Measurements from ENCODE around the gene DSCAML1. TPM values are rescaled to one million over a fixed set of nuclear protein-coding genes. Genes with fewer than 3 reads are reported as not detected.

The DSCAML1 gene
- total and polyA plus RNA-seq, 4 donors: 0.18 to 1.5 (median 1.1) TPM

DNA sequence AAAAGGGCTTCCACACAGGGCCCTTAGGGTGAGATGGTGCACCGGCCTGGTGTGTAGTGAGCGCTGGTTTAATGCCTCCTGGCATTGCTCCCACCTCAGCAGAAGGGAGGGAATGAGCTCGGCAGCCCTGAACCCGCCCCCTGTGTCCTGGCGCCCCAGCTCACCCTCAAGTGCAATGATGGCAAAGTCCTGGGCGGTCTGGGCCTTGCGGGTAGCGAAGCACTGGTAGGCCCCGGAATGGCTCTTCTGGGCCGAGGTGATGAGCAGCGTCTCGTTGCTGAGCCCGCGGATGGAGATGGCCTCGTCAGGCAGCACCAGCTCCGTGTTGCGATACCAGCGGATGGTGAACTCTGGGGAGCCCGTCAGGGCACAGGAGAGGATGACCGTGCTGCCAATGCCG, 276.1 kb downstream of the DSCAML1 start:
- TF ChIP-seq, protein P1, sequence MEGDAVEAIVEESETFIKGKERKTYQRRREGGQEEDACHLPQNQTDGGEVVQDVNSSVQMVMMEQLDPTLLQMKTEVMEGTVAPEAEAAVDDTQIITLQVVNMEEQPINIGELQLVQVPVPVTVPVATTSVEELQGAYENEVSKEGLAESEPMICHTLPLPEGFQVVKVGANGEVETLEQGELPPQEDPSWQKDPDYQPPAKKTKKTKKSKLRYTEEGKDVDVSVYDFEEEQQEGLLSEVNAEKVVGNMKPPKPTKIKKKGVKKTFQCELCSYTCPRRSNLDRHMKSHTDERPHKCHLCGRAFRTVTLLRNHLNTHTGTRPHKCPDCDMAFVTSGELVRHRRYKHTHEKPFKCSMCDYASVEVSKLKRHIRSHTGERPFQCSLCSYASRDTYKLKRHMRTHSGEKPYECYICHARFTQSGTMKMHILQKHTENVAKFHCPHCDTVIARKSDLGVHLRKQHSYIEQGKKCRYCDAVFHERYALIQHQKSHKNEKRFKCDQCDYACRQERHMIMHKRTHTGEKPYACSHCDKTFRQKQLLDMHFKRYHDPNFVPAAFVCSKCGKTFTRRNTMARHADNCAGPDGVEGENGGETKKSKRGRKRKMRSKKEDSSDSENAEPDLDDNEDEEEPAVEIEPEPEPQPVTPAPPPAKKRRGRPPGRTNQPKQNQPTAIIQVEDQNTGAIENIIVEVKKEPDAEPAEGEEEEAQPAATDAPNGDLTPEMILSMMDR (IDR thresholded peaks at IDR 0.05; ENCODE audit: control extremely low read depth, extremely low read depth): no peak
- Histone ChIP-seq H3K4me3 (no peak overlapping the region), H3K9me3 (ENCODE audit: control insufficient read depth in 4 of 4, insufficient read depth in 3 of 4, low read length in 3 of 4) (no peaks in the 10 kb centered on the region), H3K27ac (ENCODE audit: low read depth in 1 of 2, low read length in 1 of 2) (no peak overlapping the region), H3K27me3 (ENCODE audit: control insufficient read depth in 3 of 3, insufficient read depth in 3 of 3, low read length in 2 of 3) (no peaks in the 10 kb centered on the region), H3K4me1 (ENCODE audit: control insufficient read depth in 5 of 5, insufficient read depth in 5 of 5, low read length in 5 of 5) (peaks cover 0 to 7% (median 0%) of the 10 kb centered on the region in 5 donors), H3K36me3 (ENCODE audit: control insufficient read depth in 4 of 4, insufficient read depth in 4 of 4, low read length in 4 of 4) (no peaks in the 10 kb centered on the region), H3K9ac (ENCODE audit: insufficient read depth in 1 of 2, low read length in 2 of 2) (no peak overlapping the region)
- ATAC-seq (ENCODE audit: insufficient read depth, low FRiP score): no peak
- no peak for DNase-seq
- WGBS, 2 donors: 93 to 98% methylated on average over 21 of the region's 21 CpGs

DNA sequence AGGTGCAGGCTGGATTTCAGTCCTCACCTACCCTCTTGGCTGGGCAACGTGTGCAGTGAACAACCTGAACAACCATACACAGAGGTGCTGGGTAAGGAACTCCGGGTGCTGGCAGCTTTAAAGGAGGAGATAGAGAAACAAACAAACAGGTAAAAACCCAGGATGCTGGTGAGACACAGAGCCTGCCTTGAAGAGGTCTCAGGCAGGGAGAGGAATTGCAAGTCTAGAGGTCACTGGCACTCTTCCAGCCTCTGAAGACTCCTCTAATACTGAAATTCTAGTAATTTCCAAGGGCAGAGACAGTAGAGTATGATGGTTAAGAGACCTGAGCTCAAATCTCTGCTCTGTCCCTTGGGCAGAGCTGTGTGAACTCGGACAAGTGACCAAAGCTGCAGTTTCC, 276.8 kb downstream of the DSCAML1 start:
- Histone ChIP-seq H3K27ac (ENCODE audit: low read depth in 1 of 2, low read length in 1 of 2) (no peak overlapping the region), H3K4me1 (ENCODE audit: control insufficient read depth in 5 of 5, insufficient read depth in 5 of 5, low read length in 5 of 5) (peaks cover 0 to 7% (median 0%) of the 10 kb centered on the region in 5 donors), H3K9me3 (ENCODE audit: control insufficient read depth in 4 of 4, insufficient read depth in 3 of 4, low read length in 3 of 4) (no peaks in the 10 kb centered on the region), H3K27me3 (ENCODE audit: control insufficient read depth in 3 of 3, insufficient read depth in 3 of 3, low read length in 2 of 3) (no peaks in the 10 kb centered on the region), H3K4me3 (no peak overlapping the region), H3K36me3 (ENCODE audit: control insufficient read depth in 4 of 4, insufficient read depth in 4 of 4, low read length in 4 of 4) (no peaks in the 10 kb centered on the region), H3K9ac (ENCODE audit: insufficient read depth in 1 of 2, low read length in 2 of 2) (no peak overlapping the region)
- WGBS, 2 donors: 74 to 86% methylated on average over 3 of the region's 3 CpGs
- peak in 1 of 3 donors; percentile 42 for DNase-seq
- no peak for ATAC-seq (ENCODE audit: insufficient read depth, low FRiP score)
- TF ChIP-seq, protein P1 (IDR thresholded peaks at IDR 0.05; ENCODE audit: control extremely low read depth, extremely low read depth): no peak

DNA sequence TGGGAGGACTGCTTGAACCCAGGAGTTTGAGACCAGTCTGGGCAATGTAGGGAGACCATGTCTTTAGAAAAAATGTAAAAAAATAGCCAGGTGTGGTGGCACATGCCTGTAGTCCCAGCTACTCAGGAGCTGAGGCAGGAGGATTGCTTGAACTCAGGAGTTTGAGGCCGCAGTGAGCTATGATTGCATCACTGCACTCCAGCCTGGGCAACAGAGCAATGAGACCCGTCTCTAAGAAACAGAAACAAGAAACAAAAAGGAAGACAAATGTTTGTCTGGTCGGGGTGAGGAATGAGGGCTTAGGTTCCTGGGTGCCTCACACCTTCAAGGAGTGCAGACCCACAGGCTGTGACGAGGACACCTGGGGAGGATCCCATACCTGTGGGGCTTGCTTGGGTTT, 277.4 kb downstream of the DSCAML1 start:
- Histone ChIP-seq H3K4me3 (no peak overlapping the region), H3K36me3 (ENCODE audit: control insufficient read depth in 4 of 4, insufficient read depth in 4 of 4, low read length in 4 of 4) (no peaks in the 10 kb centered on the region), H3K27ac (ENCODE audit: low read depth in 1 of 2, low read length in 1 of 2) (no peak overlapping the region), H3K9me3 (ENCODE audit: control insufficient read depth in 4 of 4, insufficient read depth in 3 of 4, low read length in 3 of 4) (no peaks in the 10 kb centered on the region), H3K9ac (ENCODE audit: insufficient read depth in 1 of 2, low read length in 2 of 2) (no peak overlapping the region), H3K4me1 (ENCODE audit: control insufficient read depth in 5 of 5, insufficient read depth in 5 of 5, low read length in 5 of 5) (peaks cover 0 to 7% (median 0%) of the 10 kb centered on the region in 5 donors), H3K27me3 (ENCODE audit: control insufficient read depth in 3 of 3, insufficient read depth in 3 of 3, low read length in 2 of 3) (no peaks in the 10 kb centered on the region)
- TF ChIP-seq, protein P1 (IDR thresholded peaks at IDR 0.05; ENCODE audit: control extremely low read depth, extremely low read depth): no peak
- no peak for ATAC-seq (ENCODE audit: insufficient read depth, low FRiP score)
- 36 to 69% methylated on average over 4 of the region's 4 CpGs for WGBS, 2 donors
- peak in 1 of 3 donors; percentile 23 for DNase-seq

DNA sequence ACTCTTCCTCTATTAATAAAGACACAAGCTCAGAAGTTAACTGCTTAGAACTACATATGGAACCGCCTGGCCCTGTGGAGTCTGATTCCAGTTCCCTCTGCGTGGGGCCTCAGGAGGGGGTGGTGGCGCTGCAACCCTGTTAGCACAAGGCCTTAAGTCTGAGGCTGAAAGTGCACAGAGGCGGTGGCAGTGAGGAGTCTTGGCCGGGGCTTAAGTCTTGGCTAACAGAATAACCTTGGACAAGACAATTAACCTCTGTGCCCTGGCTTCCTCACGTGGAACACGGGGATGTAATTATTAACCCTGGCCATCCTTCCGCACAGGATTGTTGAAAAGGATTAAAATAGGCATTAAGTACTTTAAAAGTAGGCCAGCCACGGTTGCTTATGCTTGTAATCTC, 277.8 kb downstream of the DSCAML1 start:
- Histone ChIP-seq H3K4me3 (no peak overlapping the region), H3K27me3 (ENCODE audit: control insufficient read depth in 3 of 3, insufficient read depth in 3 of 3, low read length in 2 of 3) (no peaks in the 10 kb centered on the region), H3K4me1 (ENCODE audit: control insufficient read depth in 5 of 5, insufficient read depth in 5 of 5, low read length in 5 of 5) (peaks cover 0 to 7% (median 0%) of the 10 kb centered on the region in 5 donors), H3K9me3 (ENCODE audit: control insufficient read depth in 4 of 4, insufficient read depth in 3 of 4, low read length in 3 of 4) (no peaks in the 10 kb centered on the region), H3K27ac (ENCODE audit: low read depth in 1 of 2, low read length in 1 of 2) (no peak overlapping the region), H3K9ac (ENCODE audit: insufficient read depth in 1 of 2, low read length in 2 of 2) (no peak overlapping the region), H3K36me3 (ENCODE audit: control insufficient read depth in 4 of 4, insufficient read depth in 4 of 4, low read length in 4 of 4) (no peaks in the 10 kb centered on the region)
- DNase-seq (peak; percentile 52 to 63 (median 53)), ATAC-seq (ENCODE audit: insufficient read depth, low FRiP score) (no peak)
- 65 to 74% methylated on average over 9 of the region's 9 CpGs for WGBS, 2 donors
- TF ChIP-seq, protein P1 (IDR thresholded peaks at IDR 0.05; ENCODE audit: control extremely low read depth, extremely low read depth): no peak
